K562 (cell line): ENCODE data around the gene USP7.

Experiments
- BACH1 ChIP-seq: fragments of 200-800 bp; sonication (Bioruptor generic); IDR thresholded peaks from 2 replicates; pipeline ENCODE4 v1.6.1; 2016; ENCODE audit warnings: missing genetic modification characterization, missing compliant biosample characterization
- CTCF ChIP-seq, 3 experiments: IDR thresholded peaks in 2 of 3; conservative IDR thresholded peaks in 1 of 3; 2 replicates each; pipeline ENCODE4 v1.5.1; 2011 to 2012; ENCODE audit warnings: low read length in 3 of 3, mild to moderate bottlenecking in 3 of 3, control low read depth in 2 of 3, improper control_type of control experiment in 1 of 3, inconsistent platforms in 1 of 3, low read depth in 1 of 3, mixed read lengths in 1 of 3, moderate library complexity in 1 of 3; ENCODE audit not compliant: insufficient read depth in 2 of 3
- FOSL1 ChIP-seq: fragments of 200-800 bp; sonication (Bioruptor generic); conservative IDR thresholded peaks from 2 replicates; pipeline ENCODE4 v1.6.1; 2016; ENCODE audit warnings: missing genetic modification characterization, missing compliant biosample characterization
- FOXP4 ChIP-seq: sonication (generic); formaldehyde crosslinking; IDR thresholded peaks from 2 replicates; pipeline ENCODE4 v1.8.0; 2022; ENCODE audit warnings: mild to moderate bottlenecking, missing genetic modification reagents, borderline replicate concordance
- GABPB1 ChIP-seq: sonication (generic); formaldehyde crosslinking; IDR thresholded peaks from 2 replicates; pipeline ENCODE4 v1.8.0; 2022; ENCODE audit warnings: mild to moderate bottlenecking, missing genetic modification reagents
- KDM1A ChIP-seq, 2 experiments: fragments of 450-650 bp; IDR thresholded peaks; 2 replicates each; pipeline ENCODE4 v1.6.1; 2016; ENCODE audit warnings: mild to moderate bottlenecking in 2 of 2
- NR1H2 ChIP-seq: sonication (generic); formaldehyde crosslinking; IDR thresholded peaks from 2 replicates; pipeline ENCODE4 v1.4.0; 2020; ENCODE audit warnings: mild to moderate bottlenecking, missing genetic modification reagents
- NR3C1 ChIP-seq: sonication (generic); formaldehyde crosslinking; IDR thresholded peaks from 2 replicates; pipeline ENCODE4 v1.8.1; 2022; ENCODE audit warnings: missing genetic modification reagents
- PHF8 ChIP-seq: fragments of 200-600 bp; sonication (generic); IDR thresholded peaks from 2 replicates; pipeline ENCODE4 v1.6.1; 2012; ENCODE audit warnings: mixed run types, mild to moderate bottlenecking, inconsistent platforms, low read length, moderate library complexity, borderline replicate concordance
- POLR2B ChIP-seq: fragments of 450-650 bp; IDR thresholded peaks from 2 replicates; pipeline ENCODE4 v1.6.1; 2018; ENCODE audit warnings: low read depth; ENCODE audit not compliant: partially characterized antibody
- PRDM10 ChIP-seq: fragments of 450-650 bp; IDR thresholded peaks from 2 replicates; pipeline ENCODE4 v1.6.1; 2018; ENCODE audit not compliant: partially characterized antibody
- RBFOX2 ChIP-seq: fragments of 200-400 bp; formaldehyde crosslinking; IDR thresholded peaks from 2 replicates; pipeline ENCODE4 v1.6.1; 2017; ENCODE audit warnings: low read depth, mild to moderate bottlenecking, low read length, moderate library complexity
- SIRT6 ChIP-seq: IDR thresholded peaks from one replicate; pipeline ENCODE4 v1.6.1; 2012; ENCODE audit warnings: low read depth, mild to moderate bottlenecking, control low read depth, inconsistent platforms, low read length, moderate library complexity
- ZFP36 ChIP-seq: fragments of 150-350 bp; IDR thresholded peaks from 2 replicates; pipeline ENCODE4 v1.6.1; 2018; ENCODE audit warnings: low read length, low read depth; ENCODE audit not compliant: partially characterized antibody

GRCh38 chr16:8952281-8952751 is 11.4 kb downstream of the USP7 start:
- TF ChIP-seq FOXP4 (CRISPR knock-in tag) (no peak), ZFP36 (no peak), NR3C1 (CRISPR knock-in tag) (no peak), NR1H2 (CRISPR knock-in tag) (no peak), GABPB1 (no peak), BACH1 (tag) (no peak), POLR2B (no peak), CTCF (IDR thresholded peaks at IDR 0.05 in 2 of 3, conservative IDR thresholded peaks at IDR 0.05 in 1 of 3; ENCODE audit: insufficient read depth in 2 of 3, low read depth in 1 of 3, low read length in 3 of 3) (no peak), RBFOX2 (no peak), FOSL1 (no peak), KDM1A (IDR thresholded peaks at IDR 0.05) (no peak), PHF8 (no peak), SIRT6 (no peak), PRDM10 (no peak)
